OCI-LY3 (cell line): Measurements from ENCODE around the gene CLIP2.

Experiments
- EZH2phosphoT487 ChIP-seq: fragments of 200-600 bp; shearing (Covaris generic); IDR thresholded peaks from 2 replicates; pipeline ENCODE4 v1.6.1; 2018; ENCODE audit warnings: antibody characterized with exemption, mixed run types, low read depth
- TF ChIP-seq, protein P1 (sequence below): fragments of 200-600, 300-600 bp; sonication (generic); IDR thresholded peaks from 2 replicates; pipeline ENCODE4 v1.5.1; 2014; ENCODE audit warnings: antibody characterized with exemption, low read length, low read depth

DNA sequence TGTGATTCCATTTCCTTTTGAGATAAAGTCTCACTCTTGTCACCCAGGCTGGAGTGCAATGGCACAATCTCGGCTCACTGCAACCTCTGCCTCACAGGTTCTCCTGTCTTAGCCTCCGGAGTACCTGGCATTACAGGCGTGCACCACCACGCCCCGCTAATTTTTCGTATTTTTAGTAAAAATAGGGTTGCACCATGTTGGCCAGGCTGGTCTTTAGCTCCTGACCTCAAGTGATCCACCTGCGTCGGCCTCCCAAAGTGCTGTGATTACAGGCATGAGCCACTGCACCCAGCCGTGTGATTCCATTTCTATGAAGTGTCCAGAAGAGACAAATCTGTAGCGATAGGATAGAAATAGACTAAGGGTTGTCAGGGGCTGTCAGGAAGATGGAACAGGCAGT, 60.4 kb downstream of the CLIP2 start:
- TF ChIP-seq, protein P1, sequence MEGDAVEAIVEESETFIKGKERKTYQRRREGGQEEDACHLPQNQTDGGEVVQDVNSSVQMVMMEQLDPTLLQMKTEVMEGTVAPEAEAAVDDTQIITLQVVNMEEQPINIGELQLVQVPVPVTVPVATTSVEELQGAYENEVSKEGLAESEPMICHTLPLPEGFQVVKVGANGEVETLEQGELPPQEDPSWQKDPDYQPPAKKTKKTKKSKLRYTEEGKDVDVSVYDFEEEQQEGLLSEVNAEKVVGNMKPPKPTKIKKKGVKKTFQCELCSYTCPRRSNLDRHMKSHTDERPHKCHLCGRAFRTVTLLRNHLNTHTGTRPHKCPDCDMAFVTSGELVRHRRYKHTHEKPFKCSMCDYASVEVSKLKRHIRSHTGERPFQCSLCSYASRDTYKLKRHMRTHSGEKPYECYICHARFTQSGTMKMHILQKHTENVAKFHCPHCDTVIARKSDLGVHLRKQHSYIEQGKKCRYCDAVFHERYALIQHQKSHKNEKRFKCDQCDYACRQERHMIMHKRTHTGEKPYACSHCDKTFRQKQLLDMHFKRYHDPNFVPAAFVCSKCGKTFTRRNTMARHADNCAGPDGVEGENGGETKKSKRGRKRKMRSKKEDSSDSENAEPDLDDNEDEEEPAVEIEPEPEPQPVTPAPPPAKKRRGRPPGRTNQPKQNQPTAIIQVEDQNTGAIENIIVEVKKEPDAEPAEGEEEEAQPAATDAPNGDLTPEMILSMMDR = no peak
- no peak for TF ChIP-seq EZH2phosphoT487
